ENCODE results near the gene KCNJ10. TPM values are rescaled to one million over a fixed set of nuclear protein-coding genes. Genes with fewer than 3 reads are reported as not detected.

Gene KCNJ10
- total RNA-seq, 3 donors from 2014 or later = 0.23 to 0.73 (median 0.27) TPM

- DNase-seq = no peak
- Histone ChIP-seq H3K4me3 (no peak overlapping the region), H3K9me3 (no peaks in the 10 kb centered on the region), H3K4me1 (ENCODE audit: low read depth) (no peaks in the 10 kb centered on the region), H3K36me3 (ENCODE audit: low read depth) (no peaks in the 10 kb centered on the region)
- ATAC-seq = no peak
- intact Hi-C loops (cut with DNase I, micrococcal nuclease) = no loop called here
- no peak for TF ChIP-seq CTCF (IDR thresholded peaks at IDR 0.05)
These were observed 7.8 kb downstream of the KCNJ10 start for GRCh38 chr1:160062230-160062532.

GRCh38 chr1:160061369-160062229 is 8.4 kb downstream of the KCNJ10 start:
- no peak for DNase-seq
- no peak for ATAC-seq
- Histone ChIP-seq H3K4me3 (no peak overlapping the region), H3K36me3 (ENCODE audit: low read depth) (no peaks in the 10 kb centered on the region), H3K9me3 (no peaks in the 10 kb centered on the region), H3K4me1 (ENCODE audit: low read depth) (no peaks in the 10 kb centered on the region)
- intact Hi-C loops (cut with DNase I, micrococcal nuclease) = no loop called here
- no peak for TF ChIP-seq CTCF (IDR thresholded peaks at IDR 0.05)

GRCh38 chr1:160058087-160058486 is 11.9 kb downstream of the KCNJ10 start:
- intact Hi-C loops (cut with DNase I, micrococcal nuclease) = no loop called here
- Histone ChIP-seq H3K4me1 (ENCODE audit: low read depth) (no peaks in the 10 kb centered on the region), H3K4me3 (no peak overlapping the region), H3K36me3 (ENCODE audit: low read depth) (no peaks in the 10 kb centered on the region), H3K9me3 (no peaks in the 10 kb centered on the region)
- no peak for ATAC-seq
- no peak for DNase-seq
- TF ChIP-seq CTCF (IDR thresholded peaks at IDR 0.05) = no peak

- intact Hi-C loops (cut with DNase I, micrococcal nuclease) = no loop called here
- Histone ChIP-seq H3K4me1 (ENCODE audit: low read depth) (no peaks in the 10 kb centered on the region), H3K9me3 (no peaks in the 10 kb centered on the region), H3K4me3 (no peak overlapping the region), H3K36me3 (ENCODE audit: low read depth) (no peaks in the 10 kb centered on the region)
- DNase-seq (no peak), ATAC-seq (no peak)
- TF ChIP-seq CTCF (IDR thresholded peaks at IDR 0.05) = no peak
These were observed 13.3 kb downstream of the KCNJ10 start for GRCh38 chr1:160056648-160057169.

GRCh38 chr1:160053548-160054365 is 16.2 kb downstream of the KCNJ10 start:
- Histone ChIP-seq H3K4me1 (ENCODE audit: low read depth) (no peaks in the 10 kb centered on the region), H3K4me3 (no peak overlapping the region), H3K36me3 (ENCODE audit: low read depth) (no peaks in the 10 kb centered on the region), H3K9me3 (no peaks in the 10 kb centered on the region)
- DNase-seq (no peak), ATAC-seq (no peak)
- intact Hi-C loops (cut with DNase I, micrococcal nuclease) = no loop called here
- no peak for TF ChIP-seq CTCF (IDR thresholded peaks at IDR 0.05)
